Upper lobe of left lung (tissue), 6 donors: Measurements from ENCODE around the gene SLX4IP. TPM values are rescaled to one million over a fixed set of nuclear protein-coding genes. Genes with fewer than 3 reads are reported as not detected.

Experiments used
- ATAC-seq, 2 donors: fragments of 200-7000 bp; cut with Tn5 transposase; one replicate each; pipeline ENCODE4 v1.9.1; 2022; ENCODE audit warnings: mild to moderate bottlenecking in 2 of 2, moderate library complexity in 2 of 2; ENCODE audit not compliant: low FRiP score in 2 of 2
- DNase-seq, 2 donors: peaks; one replicate each; pipeline ENCODE4 v3.0.0-alpha.2; 2019 to 2020
- H3K27ac ChIP-seq, 4 donors: fragments of 200-600 bp; sonication (generic); one replicate each; pipeline ENCODE4 v1.5.1; 2016 to 2019
- H3K27me3 ChIP-seq, 4 donors: fragments of 200-600 bp; sonication (generic); one replicate each; pipeline ENCODE4 v1.5.1; 2017 to 2019
- H3K36me3 ChIP-seq, 4 donors: fragments of 200-600 bp; sonication (generic); one replicate each; pipeline ENCODE4 v1.5.1; 2016 to 2019
- H3K4me1 ChIP-seq, 4 donors: fragments of 200-600 bp; sonication (generic); one replicate each; pipeline ENCODE4 v1.5.1; 2018 to 2019
- H3K4me3 ChIP-seq, 4 donors: fragments of 200-600 bp; sonication (generic); one replicate each; pipeline ENCODE4 v1.5.1; 2017 to 2019; ENCODE audit warnings: mild to moderate bottlenecking in 2 of 4, moderate library complexity in 1 of 4
- H3K9me3 ChIP-seq, 4 donors: fragments of 200-600 bp; sonication (generic); one replicate each; pipeline ENCODE4 v1.5.1; 2018 to 2019
- CTCF ChIP-seq, 6 experiments: fragments of 450-650 bp in 4 of 6; fragments of 200-600 bp in 2 of 6; sonication (generic) in 2 of 6; IDR thresholded peaks; one replicate each; pipeline ENCODE4 v1.5.1; 2016 to 2019; ENCODE audit warnings: antibody characterized with exemption in 6 of 6
- EP300 ChIP-seq, 4 donors: sonication (generic); formaldehyde crosslinking; IDR thresholded peaks; one replicate each; pipeline ENCODE4 v1.5.1; 2017; ENCODE audit warnings: antibody characterized with exemption in 4 of 4, control low read depth in 2 of 4
- POLR2A ChIP-seq, 4 donors: fragments of 450-650 bp; IDR thresholded peaks; one replicate each; pipeline ENCODE4 v1.5.1; 2016 to 2017; ENCODE audit warnings: antibody characterized with exemption in 4 of 4, mild to moderate bottlenecking in 2 of 4
- POLR2AphosphoS5 ChIP-seq, 2 donors: sonication (generic); formaldehyde crosslinking; IDR thresholded peaks; one replicate each; pipeline ENCODE4 v1.5.1; 2017; ENCODE audit warnings: antibody characterized with exemption in 2 of 2
- WGBS, 2 donors: methylation state at CpG; one replicate each; pipeline ENCODE4 v1.1.5; 2017 to 2018; 5-methylcytosine and 5-hydroxymethylcytosine counted together
- total RNA-seq, 6 donors: library from RNA; depleted of rRNA in 4 of 6; stranded (reverse); fragments of >200 nt in 4 of 6; gene quantifications; one replicate each; pipeline versions ENCODE4 v1.1.0 to v1.2.1, GENCODE V29; 2016 to 2021
- donor health status: DM: no; HTN: no; CAD: no; lungs with moderate emphysema.
- donor health status: DM: no; HTN: yes; CAD: no; lungs with severe emphysema.

Gene SLX4IP
- total RNA-seq, 6 donors from 2014 or later = 3.2 to 6.0 (median 4.5) TPM

- Histone ChIP-seq H3K36me3 (no peaks in the 10 kb centered on the region), H3K4me3 (no peak overlapping the region), H3K4me1 (peaks cover 3 to 10% (median 6%) of the 10 kb centered on the region in 4 donors), H3K27ac (no peak overlapping the region), H3K27me3 (no peaks in the 10 kb centered on the region), H3K9me3 (no peaks in the 10 kb centered on the region)
- TF ChIP-seq CTCF (IDR thresholded peaks at IDR 0.05) = no peak
- no peak for TF ChIP-seq POLR2A (IDR thresholded peaks at IDR 0.05)
- TF ChIP-seq EP300 (IDR thresholded peaks at IDR 0.05) = no peak
- TF ChIP-seq POLR2AphosphoS5 (IDR thresholded peaks at IDR 0.05) = no peak
- 81 to 89% methylated on average over 2 of the region's 2 CpGs for WGBS, 2 donors
- DNase-seq = no peak
- ATAC-seq = no peak
These were observed 48.6 kb downstream of the SLX4IP start for GRCh38 chr20:10483691-10484090.

- Histone ChIP-seq H3K36me3 (no peaks in the 10 kb centered on the region), H3K27me3 (no peaks in the 10 kb centered on the region), H3K9me3 (no peaks in the 10 kb centered on the region), H3K4me3 (no peak overlapping the region), H3K4me1 (peaks cover 3 to 30% (median 11%) of the 10 kb centered on the region in 4 donors), H3K27ac (peak overlapping the region in 1 of 4 donors; percentile 40)
- 82 to 94% methylated on average over 5 to 7 of the region's 7 CpGs for WGBS, 2 donors
- TF ChIP-seq CTCF (IDR thresholded peaks at IDR 0.05) (no peak), POLR2AphosphoS5 (IDR thresholded peaks at IDR 0.05) (peak in 1 of 2 donors; percentile 20)
- peak in 1 of 2 donors; percentile 81 for DNase-seq
- ATAC-seq = peak in 1 of 2 donors; percentile 83
These were observed 52.3 kb downstream of the SLX4IP start for GRCh38 chr20:10487142-10488136.

- ATAC-seq (peak in 1 of 2 donors; percentile 70), DNase-seq (no peak)
- TF ChIP-seq POLR2AphosphoS5 (IDR thresholded peaks at IDR 0.05) (peak in 1 of 2 donors; percentile 7), EP300 (IDR thresholded peaks at IDR 0.05) (no peak)
- WGBS, 2 donors = 65 to 79% methylated on average over 1 of the region's 1 CpG
- no peaks in the 10 kb centered on the region for H3K9me3 ChIP-seq
- no peaks in the 10 kb centered on the region for H3K36me3 ChIP-seq
- peak overlapping the region in 2 of 4 donors; percentile 40 to 42 for H3K27ac ChIP-seq
- H3K27me3 ChIP-seq = no peaks in the 10 kb centered on the region
- H3K4me1 ChIP-seq = peaks cover 3 to 30% (median 11%) of the 10 kb centered on the region in 4 donors
- H3K4me3 ChIP-seq = no peak overlapping the region
These were observed 53.4 kb downstream of the SLX4IP start for GRCh38 chr20:10488534-10488933.

GRCh38 chr20:10489853-10490252 lies 54.7 kb downstream of the SLX4IP start:
- Histone ChIP-seq H3K27ac (no peak overlapping the region), H3K36me3 (no peaks in the 10 kb centered on the region), H3K4me1 (peaks cover 3 to 30% (median 11%) of the 10 kb centered on the region in 4 donors), H3K4me3 (no peak overlapping the region), H3K27me3 (no peaks in the 10 kb centered on the region), H3K9me3 (no peaks in the 10 kb centered on the region)
- ATAC-seq (no peak), DNase-seq (no peak)
- no peak for TF ChIP-seq EP300 (IDR thresholded peaks at IDR 0.05)
- no peak for TF ChIP-seq POLR2AphosphoS5 (IDR thresholded peaks at IDR 0.05)
- no peak for TF ChIP-seq POLR2A (IDR thresholded peaks at IDR 0.05)
- no peak for TF ChIP-seq CTCF (IDR thresholded peaks at IDR 0.05)
- WGBS, 2 donors = 87 to 96% methylated on average over 1 of the region's 1 CpG

GRCh38 chr20:10490257-10490656 lies 55.2 kb downstream of the SLX4IP start:
- TF ChIP-seq CTCF (IDR thresholded peaks at IDR 0.05) (no peak), POLR2A (IDR thresholded peaks at IDR 0.05) (no peak), POLR2AphosphoS5 (IDR thresholded peaks at IDR 0.05) (no peak), EP300 (IDR thresholded peaks at IDR 0.05) (no peak)
- no peak for ATAC-seq
- 85 to 98% methylated on average over 2 of the region's 2 CpGs for WGBS, 2 donors
- Histone ChIP-seq H3K9me3 (no peaks in the 10 kb centered on the region), H3K27ac (no peak overlapping the region), H3K4me1 (peaks cover 3 to 30% (median 11%) of the 10 kb centered on the region in 4 donors), H3K36me3 (no peaks in the 10 kb centered on the region), H3K4me3 (no peak overlapping the region), H3K27me3 (no peaks in the 10 kb centered on the region)
- DNase-seq = no peak
